Muscle layer of duodenum (tissue), 2 donors: ENCODE measurements around the gene MEIS3.
"Not testable (repeated sequence)": the region's sequence is repeated elsewhere in the genome, so short reads cannot be mapped to it uniquely, and the experiment has no call there.

Experiments used
- H3K27ac ChIP-seq: one replicate; pipeline ENCODE4 v1.7.0; 2013; ENCODE audit warnings: mild to moderate bottlenecking, low read length
- H3K27me3 ChIP-seq: one replicate; pipeline ENCODE4 v1.7.0; 2013; ENCODE audit warnings: low read depth, mild to moderate bottlenecking, control low read depth, low read length
- H3K36me3 ChIP-seq, 2 donors: one replicate each; pipeline ENCODE4 v1.7.0; 2013; ENCODE audit warnings: low read length in 2 of 2, control low read depth in 1 of 2, mild to moderate bottlenecking in 1 of 2; ENCODE audit not compliant: insufficient read depth in 2 of 2, control insufficient read depth in 1 of 2
- H3K4me1 ChIP-seq, 2 donors: one replicate each; pipeline ENCODE4 v1.7.0; 2013; ENCODE audit warnings: low read length in 2 of 2, mild to moderate bottlenecking in 2 of 2, control low read depth in 1 of 2, moderate library complexity in 1 of 2; ENCODE audit not compliant: insufficient read depth in 2 of 2, control insufficient read depth in 1 of 2
- H3K4me3 ChIP-seq, 2 donors: one replicate each; pipeline ENCODE4 v1.7.0; 2013; ENCODE audit warnings: low read length in 2 of 2, low read depth in 1 of 2, mild to moderate bottlenecking in 1 of 2
- H3K9me3 ChIP-seq, 2 donors: one replicate each; pipeline ENCODE4 v1.7.0; 2013; ENCODE audit warnings: low read length in 2 of 2, control low read depth in 1 of 2, mild to moderate bottlenecking in 1 of 2; ENCODE audit not compliant: control insufficient read depth in 1 of 2
- donor health status: healthy.

The MEIS3 gene

GRCh38 chr19:47413941-47414340, 5.4 kb downstream of the MEIS3 start:
- H3K4me1 ChIP-seq, result peaks cover 0 to 20% of the 10 kb centered on the region in 2 donors
- no peak overlapping the region for H3K27ac ChIP-seq
- peaks cover 13% of the 10 kb centered on the region for H3K27me3 ChIP-seq
- H3K36me3 ChIP-seq, result peaks cover 0 to 4% of the 10 kb centered on the region in 2 donors
- H3K9me3 ChIP-seq, result no peaks in the 10 kb centered on the region
- H3K4me3 ChIP-seq, result no peak overlapping the region

- not testable (repeated sequence) for H3K27me3 ChIP-seq, H3K4me3 ChIP-seq, H3K36me3 ChIP-seq, H3K4me1 ChIP-seq, H3K9me3 ChIP-seq, H3K27ac ChIP-seq
Measured at GRCh38 chr19:47411696-47412095, 7.6 kb downstream of the MEIS3 start.

- peaks cover 1% of the 10 kb centered on the region for H3K27me3 ChIP-seq
- H3K4me3 ChIP-seq, result no peak overlapping the region
- peaks cover 0 to 4% of the 10 kb centered on the region in 2 donors for H3K36me3 ChIP-seq
- H3K27ac ChIP-seq, result no peak overlapping the region
- peaks cover 0 to 3% of the 10 kb centered on the region in 2 donors for H3K4me1 ChIP-seq
- H3K9me3 ChIP-seq, result no peaks in the 10 kb centered on the region
Measured at GRCh38 chr19:47411101-47411500, 8.2 kb downstream of the MEIS3 start.

GRCh38 chr19:47408156-47408938, 11.0 kb downstream of the MEIS3 start:
- Histone ChIP-seq H3K27me3 (no peaks in the 10 kb centered on the region), H3K27ac (no peak overlapping the region), H3K4me1 (peaks cover 0 to 3% of the 10 kb centered on the region in 2 donors), H3K36me3 (no peaks in the 10 kb centered on the region), H3K9me3 (no peaks in the 10 kb centered on the region), H3K4me3 (no peak overlapping the region)

GRCh38 chr19:47407417-47407774, 11.9 kb downstream of the MEIS3 start:
- H3K27me3 ChIP-seq, result no peaks in the 10 kb centered on the region
- H3K36me3 ChIP-seq, result no peaks in the 10 kb centered on the region
- H3K4me1 ChIP-seq, result peaks cover 0 to 3% of the 10 kb centered on the region in 2 donors
- no peaks in the 10 kb centered on the region for H3K9me3 ChIP-seq
- no peak overlapping the region for H3K27ac ChIP-seq
- no peak overlapping the region for H3K4me3 ChIP-seq

- Histone ChIP-seq H3K4me3 (no peak overlapping the region), H3K27me3 (no peaks in the 10 kb centered on the region), H3K27ac (no peak overlapping the region), H3K9me3 (no peaks in the 10 kb centered on the region), H3K4me1 (peaks cover 0 to 3% of the 10 kb centered on the region in 2 donors), H3K36me3 (no peaks in the 10 kb centered on the region)
Measured at GRCh38 chr19:47406711-47407416, 12.5 kb downstream of the MEIS3 start.

GRCh38 chr19:47405854-47406417, 13.4 kb downstream of the MEIS3 start:
- Histone ChIP-seq H3K36me3 (no peaks in the 10 kb centered on the region), H3K4me3 (no peak overlapping the region), H3K27ac (no peak overlapping the region), H3K4me1 (peaks cover 0 to under 1% of the 10 kb centered on the region in 2 donors), H3K27me3 (no peaks in the 10 kb centered on the region), H3K9me3 (no peaks in the 10 kb centered on the region)

- H3K9me3 ChIP-seq, result no peaks in the 10 kb centered on the region
- H3K27me3 ChIP-seq, result no peaks in the 10 kb centered on the region
Measured at GRCh38 chr19:47405197-47405550, 14.2 kb downstream of the MEIS3 start.

GRCh38 chr19:47404334-47405196, 14.8 kb downstream of the MEIS3 start:
- Histone ChIP-seq H3K36me3 (no peaks in the 10 kb centered on the region), H3K9me3 (no peaks in the 10 kb centered on the region), H3K27me3 (no peaks in the 10 kb centered on the region), H3K27ac (no peak overlapping the region), H3K4me3 (no peak overlapping the region), H3K4me1 (no peaks in the 10 kb centered on the region)

More at GRCh38 chr19:47405197-47405550, 14.2 kb downstream of the MEIS3 start:
- no peak overlapping the region for H3K4me3 ChIP-seq
- H3K36me3 ChIP-seq, result no peaks in the 10 kb centered on the region
- no peak overlapping the region for H3K27ac ChIP-seq
- H3K4me1 ChIP-seq, result no peaks in the 10 kb centered on the region

- Histone ChIP-seq H3K36me3 (no peaks in the 10 kb centered on the region), H3K9me3 (no peaks in the 10 kb centered on the region), H3K4me3 (no peak overlapping the region), H3K27ac (no peak overlapping the region), H3K4me1 (no peaks in the 10 kb centered on the region), H3K27me3 (no peaks in the 10 kb centered on the region)
Measured at GRCh38 chr19:47402504-47402903, 16.8 kb downstream of the MEIS3 start.
